ENCODE data around the gene CALN1.

Gene CALN1

GRCh38 chr7:72437610-72438009 is 25.5 kb upstream of the CALN1 start:
- no peaks in the 10 kb centered on the region; the same call in 1 of the 2 replicates for H3K27me3 ChIP-seq (replicated peaks; ENCODE audit: control insufficient read depth, insufficient read depth, low read length)
- H3K4me3 ChIP-seq (replicated peaks; ENCODE audit: low read depth, low read length), result no peak overlapping the region
- no peaks in the 10 kb centered on the region for H3K36me3 ChIP-seq (ENCODE audit: control insufficient read depth, insufficient read depth, low read length)
- no peak for DNase-seq (ENCODE audit: extremely low read depth, insufficient read length)
- no peak for TF ChIP-seq CTCF (IDR thresholded peaks at IDR 0.05; ENCODE audit: insufficient read depth, low read length, poor library complexity, severe bottlenecking)

- no peaks in the 10 kb centered on the region; the same call in 1 of the 2 replicates for H3K27me3 ChIP-seq (replicated peaks; ENCODE audit: control insufficient read depth, insufficient read depth, low read length)
These were observed 25.0 kb upstream of the CALN1 start for GRCh38 chr7:72437061-72437585.

GRCh38 chr7:72435925-72436480 is 23.9 kb upstream of the CALN1 start:
- DNase-seq (ENCODE audit: extremely low read depth, insufficient read length), result no peak
- no peak overlapping the region for H3K4me3 ChIP-seq (replicated peaks; ENCODE audit: low read depth, low read length)

More at GRCh38 chr7:72437061-72437585, 25.0 kb upstream of the CALN1 start:
- Histone ChIP-seq H3K36me3 (ENCODE audit: control insufficient read depth, insufficient read depth, low read length) (no peaks in the 10 kb centered on the region), H3K4me3 (replicated peaks; ENCODE audit: low read depth, low read length) (no peak overlapping the region)
- no peak for TF ChIP-seq CTCF (IDR thresholded peaks at IDR 0.05; ENCODE audit: insufficient read depth, low read length, poor library complexity, severe bottlenecking)
- no peak for DNase-seq (ENCODE audit: extremely low read depth, insufficient read length)

GRCh38 chr7:72435366-72435765 is 23.2 kb upstream of the CALN1 start:
- Histone ChIP-seq H3K27me3 (replicated peaks; ENCODE audit: control insufficient read depth, insufficient read depth, low read length) (no peaks in the 10 kb centered on the region), H3K4me3 (replicated peaks; ENCODE audit: low read depth, low read length) (no peak overlapping the region), H3K36me3 (ENCODE audit: control insufficient read depth, insufficient read depth, low read length) (no peaks in the 10 kb centered on the region)
- DNase-seq (ENCODE audit: extremely low read depth, insufficient read length), result no peak
- TF ChIP-seq CTCF (IDR thresholded peaks at IDR 0.05; ENCODE audit: insufficient read depth, low read length, poor library complexity, severe bottlenecking), result no peak

More at GRCh38 chr7:72435925-72436480, 23.9 kb upstream of the CALN1 start:
- Histone ChIP-seq H3K27me3 (replicated peaks; ENCODE audit: control insufficient read depth, insufficient read depth, low read length) (no peaks in the 10 kb centered on the region), H3K36me3 (ENCODE audit: control insufficient read depth, insufficient read depth, low read length) (no peaks in the 10 kb centered on the region)
- TF ChIP-seq CTCF (IDR thresholded peaks at IDR 0.05; ENCODE audit: insufficient read depth, low read length, poor library complexity, severe bottlenecking), result no peak

GRCh38 chr7:72430531-72430930 is 18.4 kb upstream of the CALN1 start:
- no peak for DNase-seq (ENCODE audit: extremely low read depth, insufficient read length)
- no peaks in the 10 kb centered on the region for H3K36me3 ChIP-seq (ENCODE audit: control insufficient read depth, insufficient read depth, low read length)
- TF ChIP-seq CTCF (IDR thresholded peaks at IDR 0.05; ENCODE audit: insufficient read depth, low read length, poor library complexity, severe bottlenecking), result no peak
- no peaks in the 10 kb centered on the region for H3K27me3 ChIP-seq (replicated peaks; ENCODE audit: control insufficient read depth, insufficient read depth, low read length)
- no peak overlapping the region for H3K4me3 ChIP-seq (replicated peaks; ENCODE audit: low read depth, low read length)

Measured in GM06990 (cell line).